Ascending aorta (tissue), 2 donors: ENCODE results near the gene NEXMIF. TPM values are rescaled to one million over a fixed set of nuclear protein-coding genes. Genes with fewer than 3 reads are reported as not detected.

Experiments used
- DNase-seq, 2 donors: peaks; one replicate each; pipeline ENCODE4 v3.0.0-alpha.2; 2019; ENCODE audit warnings: low spot score in 2 of 2
- H3K27ac ChIP-seq, 2 donors: fragments of 200-600 bp; sonication (generic); one replicate each; pipeline ENCODE4 v1.5.1; 2016 to 2017; ENCODE audit warnings: mild to moderate bottlenecking in 1 of 2
- H3K27me3 ChIP-seq: fragments of 200-600 bp; sonication (generic); one replicate; pipeline ENCODE4 v1.5.1; 2017
- H3K36me3 ChIP-seq, 2 donors: fragments of 200-600 bp; sonication (generic); one replicate each; pipeline ENCODE4 v1.5.1; 2016
- H3K4me1 ChIP-seq, 2 donors: fragments of 200-600 bp; sonication (generic); one replicate each; pipeline ENCODE4 v1.5.1; 2016 to 2017; ENCODE audit warnings: mild to moderate bottlenecking in 1 of 2
- H3K4me3 ChIP-seq, 2 donors: fragments of 200-600 bp; sonication (generic); one replicate each; pipeline ENCODE4 v1.5.1; 2016 to 2017; ENCODE audit warnings: mild to moderate bottlenecking in 1 of 2
- H3K9me3 ChIP-seq, 2 donors: fragments of 200-600 bp; sonication (generic); one replicate each; pipeline ENCODE4 v1.5.1; 2016
- CTCF ChIP-seq, 3 experiments: fragments of 200-600 bp in 2 of 3; fragments of 450-650 bp in 1 of 3; sonication (generic) in 2 of 3; IDR thresholded peaks; one replicate each; pipeline ENCODE4 v1.5.1; 2016 to 2019; ENCODE audit warnings: antibody characterized with exemption in 3 of 3, mild to moderate bottlenecking in 1 of 3, moderate library complexity in 1 of 3
- intact Hi-C: fragments of 100-400 bp; cut with DNase I; formaldehyde crosslinking; loops from one replicate; pipeline ENCODE4 v1.15.1; 2023
- total RNA-seq: library from RNA; depleted of rRNA; stranded (reverse); fragments of >200 nt; gene quantifications from one replicate; pipeline ENCODE4 v1.1.0, GENCODE V29; 2016

NEXMIF gene
- total RNA-seq, 1 donor from 2014 or later: 0.53 TPM

- no peak for TF ChIP-seq CTCF (IDR thresholded peaks at IDR 0.05)
- intact Hi-C loops: no loop called here
- Histone ChIP-seq H3K36me3 (no peaks in the 10 kb centered on the region), H3K27ac (no peak overlapping the region), H3K4me3 (no peak overlapping the region), H3K4me1 (no peaks in the 10 kb centered on the region), H3K9me3 (peaks cover 0 to 12% of the 10 kb centered on the region in 2 donors), H3K27me3 (no peaks in the 10 kb centered on the region)
- no peak for DNase-seq
Measured at GRCh38 chrX:74814681-74815080, 110.6 kb downstream of the NEXMIF start.

DNA sequence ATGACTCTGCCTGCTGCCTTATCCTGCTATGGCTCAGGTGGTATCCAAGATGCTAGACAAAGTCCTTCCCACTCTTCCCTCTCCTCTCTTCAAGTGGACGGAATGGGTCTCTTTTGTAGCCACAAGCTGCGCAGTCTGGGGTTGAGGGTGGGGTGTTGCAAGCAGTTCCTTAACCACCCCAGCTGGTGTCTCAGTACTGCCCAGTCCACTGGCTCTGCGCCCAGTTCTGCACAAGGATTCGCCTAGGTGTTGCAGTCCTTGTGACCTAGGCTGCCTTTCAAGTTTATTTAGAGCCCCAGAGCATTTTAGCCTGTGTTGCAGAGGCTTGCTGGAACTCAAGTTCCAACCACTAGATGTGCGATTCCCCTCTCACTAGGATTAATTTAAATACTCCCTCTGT lies 120.7 kb downstream of the NEXMIF start:
- no peak for DNase-seq
- H3K36me3 ChIP-seq: no peaks in the 10 kb centered on the region
- intact Hi-C loops: no loop called here

DNA sequence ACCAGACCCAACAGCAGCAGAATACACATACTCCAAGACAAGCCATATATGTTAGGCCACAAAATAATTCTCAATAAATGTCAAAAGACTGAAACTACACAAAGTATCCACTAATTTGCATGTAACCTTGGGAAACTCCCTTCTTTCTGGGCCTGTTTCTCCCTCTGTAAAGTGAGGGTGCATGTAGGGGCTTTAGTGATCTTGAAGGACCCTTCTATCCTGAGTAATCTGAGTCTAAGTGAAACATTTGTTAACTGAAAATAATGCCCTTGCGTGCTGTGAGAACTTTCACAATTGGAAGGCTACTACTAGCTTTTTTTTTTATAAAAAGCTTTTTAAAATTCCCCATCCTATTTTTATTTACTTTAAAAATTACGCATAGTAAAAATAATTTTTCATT lies 125.2 kb downstream of the NEXMIF start:
- intact Hi-C loops: no loop called here

More for the DNA sequence above, 120.7 kb downstream of the NEXMIF start:
- no peak overlapping the region for H3K4me3 ChIP-seq
- no peaks in the 10 kb centered on the region for H3K27me3 ChIP-seq
- no peaks in the 10 kb centered on the region for H3K4me1 ChIP-seq
- TF ChIP-seq CTCF (IDR thresholded peaks at IDR 0.05): no peak
- no peak overlapping the region for H3K27ac ChIP-seq
- H3K9me3 ChIP-seq: peaks cover 0 to 3% of the 10 kb centered on the region in 2 donors

GRCh38 chrX:74797338-74797887 lies 127.8 kb downstream of the NEXMIF start:
- Histone ChIP-seq H3K27me3 (no peaks in the 10 kb centered on the region), H3K4me1 (no peaks in the 10 kb centered on the region), H3K4me3 (no peak overlapping the region), H3K9me3 (no peaks in the 10 kb centered on the region), H3K27ac (no peak overlapping the region), H3K36me3 (no peaks in the 10 kb centered on the region)
- no peak for TF ChIP-seq CTCF (IDR thresholded peaks at IDR 0.05)
- DNase-seq: no peak
- intact Hi-C loops: no loop called here

More for the DNA sequence above, 125.2 kb downstream of the NEXMIF start:
- no peak for TF ChIP-seq CTCF (IDR thresholded peaks at IDR 0.05)
- Histone ChIP-seq H3K4me3 (no peak overlapping the region), H3K36me3 (no peaks in the 10 kb centered on the region), H3K27ac (no peak overlapping the region), H3K4me1 (no peaks in the 10 kb centered on the region), H3K27me3 (no peaks in the 10 kb centered on the region), H3K9me3 (no peaks in the 10 kb centered on the region)
- no peak for DNase-seq

DNA sequence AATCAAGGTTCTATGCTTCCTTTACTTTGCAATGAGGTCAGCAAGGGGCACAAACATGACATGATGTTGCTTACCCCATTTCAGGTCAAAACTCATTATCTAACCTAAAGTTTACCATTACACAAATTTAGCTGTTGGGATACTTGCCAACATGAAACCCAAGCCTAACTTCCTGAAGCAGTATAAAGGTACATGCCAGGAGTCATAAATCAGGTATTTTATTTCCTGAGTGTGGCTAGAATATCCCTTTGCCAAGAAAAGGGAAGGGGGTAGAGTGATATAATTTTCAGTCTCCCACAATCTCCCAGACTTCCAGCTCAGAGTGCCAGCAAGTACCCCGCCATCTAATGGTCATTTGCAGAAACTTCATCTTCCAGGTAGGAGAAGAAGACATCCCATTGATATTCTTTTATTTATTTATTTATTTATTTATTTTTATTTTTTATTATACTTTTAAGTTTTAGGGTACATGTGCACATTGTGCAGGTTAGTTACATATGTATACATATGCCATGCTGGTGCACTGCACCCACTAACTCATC lies 136.6 kb downstream of the NEXMIF start:
- no peak for TF ChIP-seq CTCF (IDR thresholded peaks at IDR 0.05)

More for the DNA sequence above, 136.6 kb downstream of the NEXMIF start:
- intact Hi-C loops: no loop called here
- H3K9me3 ChIP-seq: peaks cover 0 to 3% of the 10 kb centered on the region in 2 donors
- DNase-seq: no peak
- H3K27me3 ChIP-seq: no peaks in the 10 kb centered on the region
- no peak overlapping the region for H3K27ac ChIP-seq
- H3K36me3 ChIP-seq: no peaks in the 10 kb centered on the region
- H3K4me1 ChIP-seq: no peaks in the 10 kb centered on the region
- no peak overlapping the region for H3K4me3 ChIP-seq
